HG02884 (cell line): ENCODE data around the gene LIPH.
"Not testable (repeated sequence)": the region's sequence is repeated elsewhere in the genome, so short reads cannot be mapped to it uniquely, and the experiment has no call there.

ENCODE experiments used
- ATAC-seq: cut with Tn5 transposase; IDR thresholded peaks from one replicate; pipeline ENCODE4 v1.9.1; 2021; ENCODE audit warnings: mild to moderate bottlenecking, moderate library complexity; ENCODE audit not compliant: unreplicated experiment

LIPH gene

GRCh38 chr3:185490241-185490640 lies 62.1 kb downstream of the LIPH start:
- ATAC-seq = no peak

GRCh38 chr3:185489462-185489861 lies 62.9 kb downstream of the LIPH start:
- ATAC-seq = no peak

DNA sequence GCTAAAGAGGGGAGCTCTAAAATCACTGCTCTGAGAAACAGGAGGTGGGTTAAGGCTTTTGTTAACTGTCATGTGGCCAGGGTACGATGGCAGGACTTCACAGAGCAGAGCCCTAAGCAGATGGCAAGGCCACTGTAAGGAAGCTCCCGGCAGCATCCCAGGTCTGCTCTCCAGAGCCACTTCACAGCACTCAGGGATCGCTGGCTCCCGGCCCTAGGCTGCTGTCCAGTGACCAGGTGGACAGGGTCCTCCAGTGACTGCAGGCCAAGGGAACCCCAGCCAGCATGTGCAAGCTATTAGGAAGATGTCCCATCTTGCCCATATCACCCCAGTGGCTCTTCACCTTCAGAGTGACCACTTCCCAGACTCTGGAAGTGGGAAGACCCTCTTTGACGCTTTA lies 63.9 kb downstream of the LIPH start:
- no peak for ATAC-seq

- ATAC-seq = no peak
Measured at GRCh38 chr3:185486394-185486793, 66.0 kb downstream of the LIPH start.

DNA sequence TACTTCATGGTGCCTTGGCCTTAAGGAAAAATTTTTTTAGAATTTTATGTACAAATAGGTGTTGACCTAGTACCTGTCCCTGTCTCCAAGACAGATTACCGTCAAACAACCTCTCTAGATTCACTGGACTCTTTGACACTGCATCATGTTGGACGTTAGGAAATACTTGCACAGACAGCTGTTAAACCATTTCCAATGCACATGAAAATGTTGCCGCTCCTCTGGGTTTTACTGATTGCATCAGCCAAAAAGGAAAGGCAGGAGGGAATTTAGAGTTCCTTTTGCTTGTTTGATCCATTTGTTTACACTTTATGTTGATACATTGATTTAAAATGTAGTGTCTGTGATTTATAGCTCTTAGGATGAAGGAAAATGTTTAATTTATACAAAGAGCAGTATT lies 68.1 kb downstream of the LIPH start:
- ATAC-seq = no peak

GRCh38 chr3:185479373-185479945 lies 72.9 kb downstream of the LIPH start:
- ATAC-seq = no peak

GRCh38 chr3:185477316-185477715 lies 75.1 kb downstream of the LIPH start:
- ATAC-seq = no peak

- not testable (repeated sequence) for ATAC-seq
Measured at GRCh38 chr3:185474922-185475321, 77.5 kb downstream of the LIPH start.

GRCh38 chr3:185473290-185473815 lies 79.0 kb downstream of the LIPH start:
- ATAC-seq = no peak

DNA sequence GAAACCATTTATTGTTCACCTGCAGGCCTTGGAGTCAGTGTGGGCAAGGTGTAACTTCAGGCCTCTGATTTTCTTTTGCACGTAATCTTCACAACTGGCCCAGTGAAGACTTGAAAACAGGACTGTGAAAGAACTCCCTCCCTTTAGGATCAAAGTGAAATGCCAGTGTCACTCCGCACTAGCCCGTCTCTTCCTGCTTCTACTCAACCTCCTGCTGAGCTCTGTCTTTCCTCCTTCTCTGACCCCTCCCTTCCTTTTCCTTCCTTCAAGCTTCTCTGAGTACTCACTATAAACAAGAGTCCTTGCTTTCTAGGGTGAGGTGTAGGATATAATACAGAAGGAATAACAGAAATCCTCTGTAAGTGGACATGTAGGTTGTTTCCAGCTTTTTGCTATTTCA lies 82.1 kb downstream of the LIPH start:
- ATAC-seq = no peak

DNA sequence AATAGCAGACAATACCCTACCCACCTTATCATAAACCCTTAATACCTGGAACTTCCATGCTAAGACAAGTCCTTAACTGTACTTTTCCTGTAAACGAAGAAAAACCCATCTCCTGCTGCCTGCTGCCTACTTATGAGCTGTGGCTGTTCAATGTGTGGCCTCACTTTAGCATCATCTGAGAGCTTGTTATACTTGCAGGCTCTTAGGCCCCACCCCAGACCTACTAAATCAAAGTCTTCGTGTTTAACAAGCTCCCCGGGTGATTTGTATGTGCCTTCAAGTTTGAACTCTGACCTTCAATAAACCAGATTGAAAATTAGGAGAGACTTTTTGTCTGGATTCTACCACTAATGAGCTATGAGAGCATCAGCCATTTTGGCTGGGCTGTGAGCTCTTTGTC lies 82.8 kb downstream of the LIPH start:
- ATAC-seq = no peak

DNA sequence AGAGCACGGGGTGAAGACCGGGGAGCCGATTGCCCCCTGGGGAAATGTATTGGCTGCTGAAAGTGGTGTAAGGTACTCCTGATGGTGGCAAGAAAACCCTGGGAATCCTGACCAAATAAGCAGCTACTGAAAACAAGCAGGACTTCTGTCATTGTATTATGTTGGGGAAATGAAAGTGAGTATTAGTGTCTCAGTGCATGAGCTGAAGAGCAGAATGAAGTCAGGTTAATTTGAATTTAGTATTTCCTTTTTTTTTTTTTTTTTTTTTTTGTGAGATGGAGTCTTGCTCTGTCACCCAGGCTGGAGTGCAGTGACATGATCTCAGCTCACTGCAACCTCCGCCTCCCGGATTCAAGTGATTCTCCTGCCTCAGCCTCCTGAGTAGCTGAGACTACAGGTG lies 86.3 kb downstream of the LIPH start:
- not testable (repeated sequence) for ATAC-seq

- no peak for ATAC-seq
Measured at GRCh38 chr3:185465471-185465870, 86.9 kb downstream of the LIPH start.

DNA sequence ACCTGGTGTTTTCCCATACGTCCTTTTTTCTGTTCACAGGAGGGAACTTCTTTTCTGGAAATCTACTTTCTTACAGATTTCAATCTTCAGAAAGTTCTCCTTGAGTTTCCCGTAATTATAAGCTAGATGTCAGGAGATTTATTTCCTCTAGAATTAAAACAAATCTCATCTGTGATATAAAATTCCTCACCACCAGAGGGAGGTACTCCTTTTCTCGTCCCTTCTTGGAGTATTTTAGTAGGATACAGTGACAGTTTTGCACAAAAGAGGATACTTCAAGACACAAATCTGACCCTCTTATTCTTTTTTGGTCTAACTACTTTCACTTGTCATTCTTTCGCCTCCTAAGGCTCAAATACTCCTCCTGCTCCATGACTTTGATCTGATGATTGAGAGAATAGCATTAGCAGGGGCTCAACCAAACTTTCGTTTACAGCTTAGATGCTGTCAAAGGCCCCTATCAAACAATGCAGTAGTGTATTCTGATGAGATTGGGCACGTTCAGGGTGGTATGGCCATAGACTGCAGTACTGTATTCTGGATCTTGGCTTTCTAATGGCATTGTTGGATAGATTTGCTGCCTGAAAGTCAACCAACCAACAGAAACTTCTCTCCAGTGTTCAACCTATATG lies 91.6 kb downstream of the LIPH start:
- ATAC-seq = no peak

- no peak for ATAC-seq
Measured at GRCh38 chr3:185460309-185460708, 92.1 kb downstream of the LIPH start.

- no peak for ATAC-seq
Measured at GRCh38 chr3:185457376-185457775, 95.0 kb downstream of the LIPH start.
